CD4-positive, alpha-beta memory T cell (primary cell): ENCODE measurements around the gene GABRR3. TPM values are rescaled to one million over a fixed set of nuclear protein-coding genes. Genes with fewer than 3 reads are reported as not detected.
A peak's percentile ranks its signal among the peaks of the same experiment; 100 is the strongest.

Experiments
- CTCF ChIA-PET: fragments of 350-600 bp; sonication (Branson Sonifier 250); formaldehyde crosslinking; loops from one replicate; lab custom pipeline; 2021; ENCODE audit warnings: inconsistent platforms; ENCODE audit not compliant: partially characterized antibody; lab: Charles Lee
- POLR2A ChIA-PET: fragments of 350-600 bp; sonication (Branson Sonifier 250); formaldehyde crosslinking; loops from one replicate; lab custom pipeline; 2021; ENCODE audit not compliant: partially characterized antibody; lab: Charles Lee
- DNase-seq, 5 donors: peaks; one replicate each; pipeline versions ENCODE4 v3.0.0 to v3.0.0-alpha.2; 2020 to 2022; ENCODE audit warnings: mixed read lengths in 1 of 5
- H3K27ac ChIP-seq: one replicate; pipeline ENCODE4 v1.7.0; 2013; ENCODE audit warnings: low read depth, low read length
- H3K27me3 ChIP-seq: 2 replicates; pipeline ENCODE4 v1.7.0; 2013; ENCODE audit warnings: mild to moderate bottlenecking, low read length, moderate library complexity; ENCODE audit not compliant: insufficient read depth
- H3K36me3 ChIP-seq: 2 replicates; pipeline ENCODE4 v1.7.0; 2013; ENCODE audit warnings: mild to moderate bottlenecking, low read length, moderate library complexity; ENCODE audit not compliant: insufficient read depth
- H3K4me1 ChIP-seq: 2 replicates; pipeline ENCODE4 v1.7.0; 2013; ENCODE audit warnings: mild to moderate bottlenecking, low read length, moderate library complexity; ENCODE audit not compliant: insufficient read depth
- H3K4me3 ChIP-seq, 2 donors: one replicate each; pipeline ENCODE4 v1.7.0; 2013; ENCODE audit warnings: low read length in 2 of 2, mild to moderate bottlenecking in 1 of 2
- H3K9me3 ChIP-seq, 2 donors: one replicate each; pipeline ENCODE4 v1.7.0; 2013; ENCODE audit warnings: low read length in 2 of 2, control low read depth in 1 of 2; ENCODE audit not compliant: control insufficient read depth in 1 of 2
- H3K27ac Mint-ChIP-seq, 7 donors: one replicate each; pipeline ENCODE4 v1.8.0; 2020 to 2021; ENCODE audit warnings: mixed read lengths in 7 of 7, mild to moderate bottlenecking in 6 of 7, inconsistent platforms in 3 of 7, moderate library complexity in 3 of 7
- H3K27me3 Mint-ChIP-seq, 2 donors: one replicate each; pipeline ENCODE4 v1.8.0; 2020 to 2021; ENCODE audit warnings: mixed read lengths in 2 of 2
- H3K36me3 Mint-ChIP-seq, 2 donors: one replicate each; pipeline ENCODE4 v1.8.0; 2020 to 2021; ENCODE audit warnings: mixed read lengths in 2 of 2, inconsistent platforms in 1 of 2, mild to moderate bottlenecking in 1 of 2
- H3K4me1 Mint-ChIP-seq, 4 donors: one replicate each; pipeline ENCODE4 v1.8.0; 2020 to 2021; ENCODE audit warnings: mixed read lengths in 4 of 4, mild to moderate bottlenecking in 1 of 4
- H3K4me3 Mint-ChIP-seq, 8 donors: one replicate each; pipeline ENCODE4 v1.8.0; 2020 to 2021; ENCODE audit warnings: mixed read lengths in 8 of 8, mild to moderate bottlenecking in 7 of 8, moderate library complexity in 6 of 8, inconsistent platforms in 3 of 8
- H3K9me3 Mint-ChIP-seq, 8 donors: one replicate each; pipeline ENCODE4 v1.8.0; 2020 to 2021; ENCODE audit warnings: mixed read lengths in 8 of 8, mild to moderate bottlenecking in 5 of 8, inconsistent platforms in 3 of 8, moderate library complexity in 1 of 8
- intact Hi-C: fragments of 100-400 bp; cut with micrococcal nuclease; formaldehyde crosslinking; loops from one replicate; pipeline ENCODE4 v1.15.1; 2023
- polyA plus RNA-seq, 2 donors: library from polyadenylated mRNA; unstranded; fragments of 300-500 nt; fragmentation: Illumina TruSeq; gene quantifications; one replicate each; pipeline ENCODE4 v1.2.3, GENCODE V29; 2021
- total RNA-seq, 2 experiments: library from RNA; stranded (reverse); gene quantifications; one replicate each; pipeline ENCODE4 v1.2.3, GENCODE V29; 2021

Gene GABRR3
- total and polyA plus RNA-seq, 4 experiments from 2014 or later: 0.03 to 0.17 TPM; not detected in 2

DNA sequence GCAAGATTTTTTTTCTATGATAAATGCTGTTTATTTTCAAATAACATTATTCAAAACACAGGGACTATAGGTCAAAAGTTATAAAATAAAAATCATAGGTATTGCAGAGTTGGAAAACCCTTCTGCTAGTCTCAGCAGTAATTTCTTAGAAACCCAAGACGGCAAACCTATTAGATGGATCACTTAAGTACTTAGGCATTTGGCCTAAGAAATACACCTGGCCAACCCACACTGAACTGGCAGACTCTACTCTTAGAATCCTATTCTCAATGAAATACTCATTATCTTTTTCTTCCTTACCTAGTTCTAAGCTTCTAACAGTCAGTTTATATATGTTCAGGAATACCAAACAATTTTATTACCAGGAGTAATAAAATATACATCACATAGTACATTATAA lies 32.4 kb downstream of the GABRR3 start:
- Histone ChIP-seq H3K4me1 (peaks cover 11% of the 10 kb centered on the region), H3K9me3 (no peaks in the 10 kb centered on the region), H3K27ac (no peak overlapping the region), H3K27me3 (no peaks in the 10 kb centered on the region), H3K36me3 (no peaks in the 10 kb centered on the region), H3K4me3 (no peak overlapping the region)
- Mint-ChIP-seq H3K9me3 (peaks cover 0 to 3% (median 0%) of the 10 kb centered on the region in 8 donors), H3K27ac (no peak overlapping the region), H3K36me3 (no peaks in the 10 kb centered on the region), H3K4me3 (no peak overlapping the region), H3K4me1 (peaks cover 9 to 23% (median 18%) of the 10 kb centered on the region in 4 donors), H3K27me3 (no peaks in the 10 kb centered on the region)
- ChIA-PET CTCF (interaction anchor here (0.8 to 1.0 kb wide), 2 partner anchors 10 to 19 kb away, joined by 3 to 4 read pairs; no protein-coding TSS in a partner anchor), POLR2A (no interaction called here)
- intact Hi-C loops: no loop called here
- DNase-seq: no peak

DNA sequence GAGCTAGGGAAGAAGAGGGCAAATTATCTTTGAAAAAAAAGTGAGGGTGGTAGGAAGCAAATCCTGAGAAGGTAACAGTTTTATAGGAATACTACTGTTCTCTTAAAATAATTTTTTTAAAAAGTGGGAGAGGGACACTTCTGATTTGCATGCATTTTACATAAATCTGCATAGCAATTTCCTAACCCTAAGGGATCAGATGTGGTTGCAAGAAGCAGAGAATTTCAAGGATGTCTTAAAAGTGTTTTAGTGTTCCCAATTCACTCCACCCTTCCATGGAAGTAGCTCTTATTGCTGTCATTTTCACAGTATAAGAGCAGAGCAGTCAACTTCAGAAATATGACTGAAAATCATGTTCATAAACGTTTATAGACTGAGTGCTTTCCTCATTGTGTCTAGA lies 35.1 kb downstream of the GABRR3 start:
- no peaks in the 10 kb centered on the region for H3K27me3 Mint-ChIP-seq
- Histone ChIP-seq H3K4me1 (peaks cover 11% of the 10 kb centered on the region), H3K36me3 (no peaks in the 10 kb centered on the region), H3K4me3 (no peak overlapping the region), H3K27ac (no peak overlapping the region), H3K9me3 (no peaks in the 10 kb centered on the region), H3K27me3 (no peaks in the 10 kb centered on the region)
- no peak overlapping the region for H3K27ac Mint-ChIP-seq
- ChIA-PET CTCF (no interaction called here), POLR2A (no interaction called here)
- H3K4me3 Mint-ChIP-seq: no peak overlapping the region
- peaks cover 8 to 12% (median 9%) of the 10 kb centered on the region in 4 donors for H3K4me1 Mint-ChIP-seq
- no peaks in the 10 kb centered on the region for H3K36me3 Mint-ChIP-seq
- intact Hi-C loops: no loop called here
- no peak for DNase-seq
- H3K9me3 Mint-ChIP-seq: peaks cover 0 to 3% (median 0%) of the 10 kb centered on the region in 8 donors

DNA sequence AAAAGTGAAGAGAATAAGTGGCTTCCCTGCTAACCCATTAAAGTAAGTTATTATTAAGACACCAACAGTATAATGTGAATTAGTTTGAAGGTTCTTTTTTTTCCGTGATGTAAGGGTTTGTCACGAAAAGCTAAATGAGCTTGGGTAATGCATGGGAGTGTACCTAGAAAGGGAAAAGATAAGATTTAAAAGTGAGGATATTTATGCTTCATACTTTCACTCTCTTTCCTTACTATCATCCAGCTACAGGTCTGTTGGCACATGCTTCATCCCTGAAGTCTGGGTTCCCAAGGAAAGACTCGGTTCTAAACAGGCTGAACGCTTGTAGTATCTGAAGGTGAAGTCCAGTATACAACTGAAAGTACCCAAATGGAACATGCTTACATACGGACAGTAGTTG lies 36.0 kb downstream of the GABRR3 start:
- Mint-ChIP-seq H3K4me1 (peaks cover 8 to 9% (median 8%) of the 10 kb centered on the region in 4 donors), H3K9me3 (peaks cover 0 to 3% (median 0%) of the 10 kb centered on the region in 8 donors), H3K4me3 (no peak overlapping the region), H3K27ac (no peak overlapping the region), H3K27me3 (no peaks in the 10 kb centered on the region), H3K36me3 (no peaks in the 10 kb centered on the region)
- Histone ChIP-seq H3K4me3 (no peak overlapping the region), H3K36me3 (no peaks in the 10 kb centered on the region), H3K27me3 (no peaks in the 10 kb centered on the region), H3K9me3 (no peaks in the 10 kb centered on the region), H3K27ac (no peak overlapping the region), H3K4me1 (peaks cover 11% of the 10 kb centered on the region)
- DNase-seq: no peak
- POLR2A ChIA-PET: no interaction called here
- intact Hi-C loops: no loop called here
- CTCF ChIA-PET: no interaction called here

DNA sequence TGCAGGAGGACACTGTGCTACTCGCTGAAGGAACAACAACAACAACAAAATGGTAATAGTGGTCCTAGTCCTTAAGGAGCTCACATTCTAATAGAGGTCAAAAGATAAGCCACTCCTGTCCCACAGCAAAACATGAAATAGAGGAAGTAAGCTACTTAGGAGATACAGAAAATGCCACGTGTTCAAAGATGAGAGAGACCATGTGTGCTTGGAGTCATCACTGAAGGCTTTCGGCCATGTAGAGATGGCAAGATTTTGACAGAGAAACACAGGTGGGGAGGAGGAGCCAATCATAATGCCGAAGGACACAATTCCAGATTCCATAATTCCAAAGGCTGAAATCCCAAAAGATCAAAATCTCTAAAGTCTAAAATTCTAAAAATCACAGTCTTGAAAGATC lies 38.1 kb downstream of the GABRR3 start:
- H3K36me3 ChIP-seq: no peaks in the 10 kb centered on the region
- Mint-ChIP-seq H3K36me3 (no peaks in the 10 kb centered on the region), H3K27me3 (no peaks in the 10 kb centered on the region), H3K9me3 (peaks cover 0 to 3% (median 0%) of the 10 kb centered on the region in 8 donors), H3K4me1 (peaks cover 3 to 10% (median 7%) of the 10 kb centered on the region in 4 donors), H3K4me3 (no peak overlapping the region), H3K27ac (no peak overlapping the region)
- H3K4me3 ChIP-seq: no peak overlapping the region
- ChIA-PET CTCF (interaction anchor here (0.8 kb wide), 1 partner anchor 25 kb away, joined by 3 read pairs; no protein-coding TSS in a partner anchor), POLR2A (no interaction called here)
- H3K27ac ChIP-seq: no peak overlapping the region
- intact Hi-C loops: no loop called here
- no peaks in the 10 kb centered on the region for H3K9me3 ChIP-seq
- DNase-seq: no peak
- H3K27me3 ChIP-seq: no peaks in the 10 kb centered on the region
- H3K4me1 ChIP-seq: peaks cover 5% of the 10 kb centered on the region

DNA sequence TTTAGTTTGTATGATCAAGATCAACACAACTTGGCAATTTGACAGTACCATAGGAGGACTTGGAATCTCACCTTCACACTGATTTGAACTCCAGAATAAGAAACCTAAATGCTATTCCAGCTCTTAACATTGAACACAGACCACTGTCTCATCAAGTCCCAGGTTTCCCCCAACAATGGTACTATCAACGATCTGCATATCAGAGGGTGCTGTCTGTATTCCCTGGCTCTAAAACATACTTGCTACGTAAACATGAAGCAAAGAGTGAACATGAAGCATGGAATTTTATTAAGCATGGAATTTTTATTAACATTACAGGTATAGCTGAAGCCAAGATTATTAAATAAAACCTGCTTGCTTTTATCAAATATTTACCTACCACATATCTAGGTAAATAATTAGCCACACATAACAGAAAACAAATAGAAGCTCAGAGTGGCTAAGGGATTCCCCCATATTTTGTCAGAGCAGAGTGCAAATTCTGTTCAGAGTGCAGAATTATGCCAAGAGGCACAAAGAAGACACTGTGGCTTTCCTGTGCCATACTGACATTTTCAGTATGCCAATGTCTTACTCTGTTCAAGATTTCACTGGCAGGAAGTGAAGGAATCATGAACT lies 40.7 kb downstream of the GABRR3 start:
- Mint-ChIP-seq H3K4me3 (no peak overlapping the region), H3K36me3 (no peaks in the 10 kb centered on the region), H3K4me1 (peaks cover 16 to 35% (median 25%) of the 10 kb centered on the region in 4 donors), H3K27me3 (no peaks in the 10 kb centered on the region), H3K9me3 (no peaks in the 10 kb centered on the region), H3K27ac (no peak overlapping the region)
- Histone ChIP-seq H3K9me3 (no peaks in the 10 kb centered on the region), H3K27ac (no peak overlapping the region), H3K4me3 (no peak overlapping the region), H3K4me1 (peaks cover 24% of the 10 kb centered on the region), H3K27me3 (no peaks in the 10 kb centered on the region), H3K36me3 (no peaks in the 10 kb centered on the region)
- CTCF ChIA-PET: interaction anchor here (1.3 kb wide), 1 partner anchor 17 kb away, joined by 3 read pairs; no protein-coding TSS in a partner anchor
- intact Hi-C loops: no loop called here
- POLR2A ChIA-PET: no interaction called here
- DNase-seq: no peak

DNA sequence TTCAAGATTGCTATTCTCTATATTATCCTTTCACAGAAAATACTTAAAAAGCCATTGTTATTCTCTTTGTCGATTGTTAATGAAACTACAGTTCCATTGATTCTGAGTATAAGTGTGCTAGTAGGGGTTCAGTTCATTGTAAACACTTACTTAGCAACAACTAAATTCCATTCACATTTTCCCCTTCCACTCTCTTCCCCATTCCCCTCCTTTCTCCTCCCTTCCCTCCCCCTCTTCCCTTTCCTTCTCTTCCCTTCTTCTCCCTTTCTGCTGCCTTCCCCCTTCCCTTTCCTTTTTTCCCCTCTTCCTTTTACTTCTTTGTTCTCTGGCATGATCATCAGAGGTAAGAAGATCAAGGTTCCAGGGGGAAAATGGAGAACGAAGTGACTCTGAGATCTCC lies 41.6 kb downstream of the GABRR3 start:
- H3K4me1 ChIP-seq: peaks cover 24% of the 10 kb centered on the region
- Mint-ChIP-seq H3K4me1 (peaks cover 16 to 35% (median 25%) of the 10 kb centered on the region in 4 donors), H3K9me3 (no peaks in the 10 kb centered on the region), H3K27ac (no peak overlapping the region), H3K36me3 (no peaks in the 10 kb centered on the region), H3K27me3 (no peaks in the 10 kb centered on the region), H3K4me3 (no peak overlapping the region)
- no peaks in the 10 kb centered on the region for H3K27me3 ChIP-seq
- H3K9me3 ChIP-seq: no peaks in the 10 kb centered on the region
- no peak overlapping the region for H3K27ac ChIP-seq
- ChIA-PET CTCF (no interaction called here), POLR2A (no interaction called here)
- intact Hi-C loops: no loop called here
- no peaks in the 10 kb centered on the region for H3K36me3 ChIP-seq
- no peak for DNase-seq
- no peak overlapping the region for H3K4me3 ChIP-seq

DNA sequence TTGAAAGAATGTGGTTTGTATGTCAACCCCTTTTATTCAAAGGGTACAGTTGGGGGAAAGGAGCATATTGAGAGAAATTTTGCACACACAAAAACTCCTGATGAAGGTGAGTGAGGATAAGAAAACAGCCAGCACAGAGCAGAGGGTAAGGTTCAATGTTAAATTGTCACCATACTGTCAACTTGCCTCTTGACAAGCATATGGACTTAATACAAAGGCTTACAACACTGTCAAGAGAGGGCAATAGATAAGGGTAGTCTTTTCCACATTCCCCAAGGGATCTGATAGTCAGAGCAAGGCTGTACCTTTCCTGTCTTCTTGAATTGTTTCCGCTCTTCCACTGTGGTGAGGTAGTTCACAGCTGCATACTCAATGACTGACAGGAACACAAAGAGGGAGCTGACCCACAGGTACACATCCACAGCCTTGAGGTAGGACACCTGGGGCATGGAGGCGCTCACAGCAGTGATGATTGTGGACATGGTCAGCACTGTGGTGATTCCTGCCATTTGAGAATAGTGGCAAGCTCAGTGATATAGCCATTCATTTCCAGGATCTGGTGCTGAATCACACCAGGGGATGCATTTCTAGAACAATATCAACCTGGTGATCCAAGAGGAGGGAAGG lies 42.5 kb downstream of the GABRR3 start:
- Mint-ChIP-seq H3K36me3 (no peaks in the 10 kb centered on the region), H3K4me1 (peaks cover 16 to 35% (median 25%) of the 10 kb centered on the region in 4 donors), H3K9me3 (no peaks in the 10 kb centered on the region), H3K27me3 (no peaks in the 10 kb centered on the region), H3K27ac (peak overlapping the region in 3 of 7 donors; percentile 15 to 70 (median 44)), H3K4me3 (no peak overlapping the region)
- ChIA-PET POLR2A (no interaction called here), CTCF (no interaction called here)
- intact Hi-C loops: no loop called here
- Histone ChIP-seq H3K4me3 (no peak overlapping the region), H3K27me3 (no peaks in the 10 kb centered on the region), H3K27ac (no peak overlapping the region), H3K36me3 (no peaks in the 10 kb centered on the region), H3K9me3 (no peaks in the 10 kb centered on the region), H3K4me1 (peaks cover 24% of the 10 kb centered on the region)
- no peak for DNase-seq
